Epithelial cell of esophagus (primary cell): ENCODE data around the gene POMT1.

Experiments
- DNase-seq: peaks from one replicate; pipeline ENCODE4 v3.0.0; 2010; ENCODE audit warnings: low read depth
- H3K4me3 ChIP-seq: 2 replicates; pipeline ENCODE4 v1.5.1; 2011; ENCODE audit warnings: mild to moderate bottlenecking, low read length, control low read depth
- TF ChIP-seq, protein P1 (sequence below): IDR thresholded peaks from 2 replicates; pipeline ENCODE4 v1.5.1; 2011; ENCODE audit warnings: low read depth, mild to moderate bottlenecking, low read length, control low read depth, inconsistent platforms; ENCODE audit not compliant: insufficient read depth; ENCODE audit errors: missing control alignments

Gene POMT1

DNA sequence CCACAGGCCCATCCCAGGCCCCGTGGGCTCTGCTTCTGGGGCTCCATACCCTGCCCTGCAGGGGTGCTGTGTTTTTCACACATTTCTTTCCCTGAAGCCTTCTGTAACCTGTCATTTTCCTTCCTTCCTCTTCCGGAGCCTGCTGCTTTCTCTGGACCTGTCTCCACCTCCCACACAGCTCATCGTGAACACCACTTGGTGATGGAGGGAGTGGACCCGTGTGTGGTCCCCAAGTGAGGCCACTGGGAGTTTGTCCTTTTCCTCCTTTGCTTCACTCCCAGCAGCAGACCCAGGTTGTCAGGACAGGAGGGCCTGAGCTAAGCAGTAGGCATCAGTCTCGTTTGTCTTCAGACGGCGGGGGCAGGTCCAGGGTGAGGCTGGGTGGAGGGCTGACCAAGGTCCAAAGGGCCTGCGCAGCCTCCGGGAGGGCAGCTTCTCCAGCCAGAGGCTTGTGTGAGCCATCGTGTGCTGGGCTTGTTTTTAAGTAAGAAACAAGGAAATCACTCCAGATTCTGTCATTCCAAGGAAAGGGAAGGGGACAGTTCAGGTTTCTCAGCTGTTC lies 5.8 kb upstream of the POMT1 start:
- TF ChIP-seq, protein P1, sequence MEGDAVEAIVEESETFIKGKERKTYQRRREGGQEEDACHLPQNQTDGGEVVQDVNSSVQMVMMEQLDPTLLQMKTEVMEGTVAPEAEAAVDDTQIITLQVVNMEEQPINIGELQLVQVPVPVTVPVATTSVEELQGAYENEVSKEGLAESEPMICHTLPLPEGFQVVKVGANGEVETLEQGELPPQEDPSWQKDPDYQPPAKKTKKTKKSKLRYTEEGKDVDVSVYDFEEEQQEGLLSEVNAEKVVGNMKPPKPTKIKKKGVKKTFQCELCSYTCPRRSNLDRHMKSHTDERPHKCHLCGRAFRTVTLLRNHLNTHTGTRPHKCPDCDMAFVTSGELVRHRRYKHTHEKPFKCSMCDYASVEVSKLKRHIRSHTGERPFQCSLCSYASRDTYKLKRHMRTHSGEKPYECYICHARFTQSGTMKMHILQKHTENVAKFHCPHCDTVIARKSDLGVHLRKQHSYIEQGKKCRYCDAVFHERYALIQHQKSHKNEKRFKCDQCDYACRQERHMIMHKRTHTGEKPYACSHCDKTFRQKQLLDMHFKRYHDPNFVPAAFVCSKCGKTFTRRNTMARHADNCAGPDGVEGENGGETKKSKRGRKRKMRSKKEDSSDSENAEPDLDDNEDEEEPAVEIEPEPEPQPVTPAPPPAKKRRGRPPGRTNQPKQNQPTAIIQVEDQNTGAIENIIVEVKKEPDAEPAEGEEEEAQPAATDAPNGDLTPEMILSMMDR = no peak
- H3K4me3 ChIP-seq = no peak overlapping the region
- DNase-seq = no peak

DNA sequence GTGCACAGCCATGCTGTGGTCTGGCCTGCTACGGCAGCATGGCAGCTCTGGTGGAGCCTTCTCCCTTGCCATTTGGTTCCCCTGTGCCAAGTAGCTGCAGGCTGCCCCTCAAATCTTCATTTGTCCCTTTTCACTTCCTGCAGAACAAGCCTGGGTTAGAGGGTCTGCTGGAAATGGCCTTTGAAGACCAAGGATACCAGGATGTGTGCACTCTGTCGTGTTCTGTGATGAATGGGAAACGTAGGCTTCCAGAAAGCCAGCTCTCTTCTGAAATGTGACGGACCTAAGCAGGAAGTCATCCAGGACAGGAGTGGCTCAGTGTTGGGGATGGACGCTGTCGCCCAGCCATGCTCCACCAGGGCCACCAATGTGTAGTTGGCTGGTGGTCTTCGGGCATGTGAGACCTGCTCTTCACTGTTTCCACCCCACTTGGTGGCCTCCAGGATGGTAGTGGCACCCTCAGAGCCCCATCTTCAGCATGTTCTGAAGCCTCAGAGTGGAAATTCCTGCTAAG lies 3.4 kb upstream of the POMT1 start:
- no peak for DNase-seq
- TF ChIP-seq, protein P1 = no peak
- no peak overlapping the region for H3K4me3 ChIP-seq

DNA sequence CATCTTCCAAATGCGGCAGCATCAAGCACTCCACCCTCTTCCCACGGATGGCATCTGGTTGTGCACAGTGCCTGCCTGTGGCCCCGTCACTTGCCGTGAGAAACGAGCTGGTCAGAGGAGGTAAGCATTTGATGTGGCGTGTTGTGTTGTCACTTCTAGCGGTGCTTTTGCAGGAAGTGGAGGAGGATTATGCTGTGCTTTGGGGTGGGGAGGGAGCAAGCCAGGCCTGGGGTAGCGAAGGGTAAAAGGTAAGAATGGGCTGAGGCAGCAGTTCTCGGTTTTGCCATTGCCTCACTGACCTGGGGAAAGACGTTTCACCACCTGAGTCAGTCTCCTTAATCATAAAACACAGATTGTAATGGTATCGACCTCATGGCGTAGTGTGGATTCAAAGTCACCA lies 2.3 kb upstream of the POMT1 start:
- peak; percentile 50 for DNase-seq
- H3K4me3 ChIP-seq = no peak overlapping the region
- TF ChIP-seq, protein P1 = no peak

DNA sequence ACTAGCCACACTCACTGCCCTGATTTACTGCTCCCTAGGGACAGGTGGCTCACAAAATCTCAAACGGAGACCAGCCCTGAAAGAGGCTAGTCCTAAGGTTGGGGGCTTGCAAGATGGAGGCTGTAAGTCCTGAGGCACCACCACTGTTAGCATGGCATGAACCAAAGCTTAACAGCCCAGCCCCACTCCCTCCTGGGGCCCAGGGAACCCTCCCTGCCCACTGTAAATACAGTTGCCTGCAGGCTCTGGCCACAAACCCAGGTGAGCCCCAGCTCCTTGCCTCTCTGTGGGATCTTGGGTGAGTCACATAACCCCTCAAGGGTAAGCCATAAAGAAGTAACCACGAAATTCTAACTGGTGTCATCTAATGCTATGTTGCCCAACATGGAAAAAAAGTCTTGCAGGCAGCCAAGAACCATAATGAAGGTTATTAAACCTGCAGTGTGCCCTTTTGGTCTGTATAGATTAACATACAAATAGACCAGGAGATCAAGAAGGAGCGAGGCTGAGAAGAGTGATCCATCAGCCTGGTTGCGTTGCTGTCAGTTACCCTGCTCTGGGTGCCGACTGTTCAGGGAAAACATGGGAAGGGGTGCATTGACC lies 1.7 kb upstream of the POMT1 start:
- no peak overlapping the region for H3K4me3 ChIP-seq
- TF ChIP-seq, protein P1 = no peak
- peak; percentile 84 for DNase-seq

DNA sequence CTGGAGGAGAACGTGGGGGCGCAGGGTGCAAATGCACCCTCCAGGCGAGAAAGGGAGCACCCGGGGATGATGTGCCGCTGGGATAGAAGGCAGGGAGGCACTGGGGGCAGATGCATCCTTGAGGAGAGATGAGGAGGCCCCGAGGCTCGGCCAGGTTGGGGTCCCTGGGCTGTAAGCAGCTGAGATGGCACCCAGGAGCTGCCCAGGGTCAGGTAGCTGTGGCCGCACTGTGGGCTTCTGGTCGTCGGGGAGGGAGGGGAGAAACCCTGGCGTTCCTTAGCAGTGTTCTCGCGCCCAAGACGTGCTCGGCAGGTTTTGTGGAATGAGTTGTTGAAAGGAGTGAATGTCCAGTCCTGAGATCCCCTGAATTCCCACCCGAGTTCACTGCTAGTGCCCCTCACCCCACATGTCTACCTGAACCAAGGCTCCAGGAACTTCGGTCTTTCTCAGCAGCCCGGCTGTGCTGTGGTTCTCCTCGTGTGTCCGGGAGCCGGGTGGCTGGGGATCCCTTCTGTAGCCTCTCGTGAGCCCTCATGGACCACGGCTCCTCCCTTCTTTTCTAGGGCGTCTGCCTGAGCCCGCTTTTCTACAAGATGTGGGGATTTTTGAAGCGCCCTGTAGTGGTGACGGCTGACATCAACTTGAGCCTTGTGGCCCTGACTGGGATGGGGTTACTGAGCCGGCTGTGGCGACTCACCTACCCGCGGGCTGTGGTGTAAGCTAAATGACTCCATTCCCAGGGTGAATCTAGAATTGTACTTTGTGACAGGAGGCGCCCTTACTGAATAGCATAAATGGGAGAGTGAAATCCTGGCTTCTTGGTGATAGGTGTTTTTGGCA lies 1.1 kb downstream of the POMT1 start:
- H3K4me3 ChIP-seq = peak overlapping the region; percentile 78
- peak; percentile 72 for DNase-seq

DNA sequence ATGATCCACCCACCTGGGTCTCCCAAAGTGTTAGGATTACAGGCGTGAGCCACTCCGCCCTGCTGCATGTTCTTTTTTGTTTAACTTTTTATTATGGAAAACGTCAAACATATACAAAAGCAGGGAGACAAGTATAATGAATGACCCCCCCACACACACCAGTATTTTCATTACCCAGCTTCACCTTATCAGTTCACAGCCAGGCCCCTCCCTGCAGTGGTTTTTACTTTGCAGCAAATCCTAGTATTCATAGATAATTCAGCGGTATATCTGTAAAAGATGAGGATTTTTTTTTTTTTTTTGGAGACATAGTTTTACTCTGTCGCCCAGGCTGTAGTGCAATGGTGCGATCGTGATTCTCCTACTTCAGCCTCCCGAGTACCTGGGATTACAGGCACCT lies 2.3 kb downstream of the POMT1 start:
- no peak for DNase-seq
- H3K4me3 ChIP-seq = no peak overlapping the region
- TF ChIP-seq, protein P1 = no peak

More for the DNA sequence above, 1.1 kb downstream of the POMT1 start:
- TF ChIP-seq, protein P1 = no peak
